HEK293 (cell line): ENCODE measurements around the gene PDP2.

Experiments
- CTCF ChIP-seq: fragments of 450-650 bp; formaldehyde crosslinking; IDR thresholded peaks from 2 replicates; pipeline ENCODE4 v1.5.1; 2016; ENCODE audit warnings: missing biosample characterization, missing genetic modification characterization
- MEIS1 ChIP-seq: sonication (generic); formaldehyde crosslinking; IDR thresholded peaks from 2 replicates; pipeline ENCODE4 v1.8.1; 2022; ENCODE audit warnings: missing genetic modification reagents, mild to moderate bottlenecking, borderline replicate concordance
- SCRT1 ChIP-seq: fragments of 450-650 bp; formaldehyde crosslinking; IDR thresholded peaks from 2 replicates; pipeline ENCODE4 v1.5.1; 2016; ENCODE audit warnings: missing biosample characterization, missing genetic modification characterization, borderline replicate concordance
- ZBTB1 ChIP-seq: fragments of 450-650 bp; formaldehyde crosslinking; IDR thresholded peaks from 2 replicates; pipeline ENCODE4 v1.5.1; 2016; ENCODE audit warnings: missing biosample characterization, missing genetic modification characterization
- ZNF175 ChIP-seq: fragments of 450-650 bp; formaldehyde crosslinking; IDR thresholded peaks from 2 replicates; pipeline ENCODE4 v1.5.1; 2016; ENCODE audit warnings: missing biosample characterization, missing genetic modification characterization
- ZNF514 ChIP-seq: fragments of 450-650 bp; formaldehyde crosslinking; IDR thresholded peaks from 2 replicates; pipeline ENCODE4 v1.5.1; 2016; ENCODE audit warnings: missing biosample characterization, missing genetic modification characterization
- ZNF558 ChIP-seq: fragments of 450-650 bp; formaldehyde crosslinking; IDR thresholded peaks from 2 replicates; pipeline ENCODE4 v1.5.1; 2016; ENCODE audit warnings: missing biosample characterization, missing genetic modification characterization
- TF ChIP-seq, protein P1 (sequence below): fragments of 450-650 bp; formaldehyde crosslinking; IDR thresholded peaks from 2 replicates; pipeline ENCODE4 v1.5.1; 2017; ENCODE audit warnings: missing biosample characterization, missing genetic modification characterization

DNA sequence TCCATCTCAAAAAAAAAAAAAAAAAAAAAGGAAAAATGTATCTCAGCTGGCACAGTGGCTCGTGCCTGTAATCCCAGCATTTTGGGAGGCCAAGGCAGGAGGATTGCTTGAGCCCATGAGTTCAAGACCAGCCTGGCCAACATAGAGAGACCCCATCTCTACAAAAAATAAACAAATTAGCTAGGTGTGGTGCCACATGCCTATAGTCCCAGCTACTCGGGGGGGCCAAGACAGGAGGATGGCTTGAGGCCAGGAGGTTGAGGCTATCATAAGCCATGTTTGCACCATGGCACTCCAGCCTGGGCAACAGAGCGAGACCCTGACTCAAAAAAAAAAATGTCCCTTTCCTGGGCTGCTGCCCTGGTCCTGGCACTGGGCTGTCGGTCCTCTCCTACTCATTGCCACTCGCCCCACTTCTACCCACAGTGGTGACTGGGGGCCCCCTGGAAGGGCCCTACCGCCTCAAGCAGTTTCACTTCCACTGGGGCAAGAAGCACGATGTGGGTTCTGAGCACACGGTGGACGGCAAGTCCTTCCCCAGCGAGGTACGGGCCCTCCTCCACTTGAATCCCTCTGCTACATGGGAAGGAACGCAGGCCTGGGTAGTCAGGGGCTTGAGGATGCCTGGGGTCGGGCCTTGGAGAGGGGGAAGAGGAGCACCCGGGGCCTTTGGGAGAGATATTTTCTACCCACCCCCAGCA lies 30.1 kb upstream of the PDP2 start:
- no peak for TF ChIP-seq CTCF (tag by site-specific recombination)
- no peak for TF ChIP-seq ZBTB1 (tag by site-specific recombination)
- TF ChIP-seq, protein P1, sequence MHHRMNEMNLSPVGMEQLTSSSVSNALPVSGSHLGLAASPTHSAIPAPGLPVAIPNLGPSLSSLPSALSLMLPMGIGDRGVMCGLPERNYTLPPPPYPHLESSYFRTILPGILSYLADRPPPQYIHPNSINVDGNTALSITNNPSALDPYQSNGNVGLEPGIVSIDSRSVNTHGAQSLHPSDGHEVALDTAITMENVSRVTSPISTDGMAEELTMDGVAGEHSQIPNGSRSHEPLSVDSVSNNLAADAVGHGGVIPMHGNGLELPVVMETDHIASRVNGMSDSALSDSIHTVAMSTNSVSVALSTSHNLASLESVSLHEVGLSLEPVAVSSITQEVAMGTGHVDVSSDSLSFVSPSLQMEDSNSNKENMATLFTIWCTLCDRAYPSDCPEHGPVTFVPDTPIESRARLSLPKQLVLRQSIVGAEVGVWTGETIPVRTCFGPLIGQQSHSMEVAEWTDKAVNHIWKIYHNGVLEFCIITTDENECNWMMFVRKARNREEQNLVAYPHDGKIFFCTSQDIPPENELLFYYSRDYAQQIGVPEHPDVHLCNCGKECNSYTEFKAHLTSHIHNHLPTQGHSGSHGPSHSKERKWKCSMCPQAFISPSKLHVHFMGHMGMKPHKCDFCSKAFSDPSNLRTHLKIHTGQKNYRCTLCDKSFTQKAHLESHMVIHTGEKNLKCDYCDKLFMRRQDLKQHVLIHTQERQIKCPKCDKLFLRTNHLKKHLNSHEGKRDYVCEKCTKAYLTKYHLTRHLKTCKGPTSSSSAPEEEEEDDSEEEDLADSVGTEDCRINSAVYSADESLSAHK (tag by site-specific recombination) = no peak
- TF ChIP-seq ZNF514 (tag by site-specific recombination) = no peak
- no peak for TF ChIP-seq ZNF175 (tag by site-specific recombination)
- no peak for TF ChIP-seq MEIS1
- no peak for TF ChIP-seq ZNF558 (tag by site-specific recombination)
- no peak for TF ChIP-seq SCRT1 (tag by site-specific recombination)
